Lung (tissue), 12 donors: ENCODE results near the gene NTRK3. TPM values are rescaled to one million over a fixed set of nuclear protein-coding genes. Genes with fewer than 3 reads are reported as not detected.

Source experiments
- ATAC-seq: fragments of 200-7000 bp; cut with Tn5 transposase; one replicate; pipeline ENCODE4 v1.9.1; 2020; ENCODE audit warnings: moderate number of reproducible peaks; ENCODE audit not compliant: insufficient read depth, low FRiP score
- DNase-seq, 3 donors: peaks; one replicate each; pipeline ENCODE4 v3.0.0-alpha.2; 2013 to 2017
- H3K27ac ChIP-seq, 2 donors: one replicate each; pipeline ENCODE4 v1.5.1; 2013; ENCODE audit warnings: mild to moderate bottlenecking in 2 of 2, moderate library complexity in 2 of 2, control low read depth in 1 of 2, inconsistent platforms in 1 of 2, low read depth in 1 of 2, low read length in 1 of 2
- H3K27me3 ChIP-seq, 3 donors: one replicate each; pipeline ENCODE4 v1.5.1; 2013; ENCODE audit warnings: low read length in 2 of 3; ENCODE audit not compliant: control insufficient read depth in 3 of 3, insufficient read depth in 3 of 3
- H3K36me3 ChIP-seq, 4 donors: one replicate each; pipeline ENCODE4 v1.5.1; 2013; ENCODE audit warnings: low read length in 4 of 4, mild to moderate bottlenecking in 1 of 4, moderate library complexity in 1 of 4; ENCODE audit not compliant: control insufficient read depth in 4 of 4, insufficient read depth in 4 of 4
- H3K4me1 ChIP-seq, 5 donors: one replicate each; pipeline ENCODE4 v1.5.1; 2013; ENCODE audit warnings: low read length in 5 of 5, mild to moderate bottlenecking in 2 of 5, moderate library complexity in 1 of 5; ENCODE audit not compliant: control insufficient read depth in 5 of 5, insufficient read depth in 5 of 5
- H3K4me3 ChIP-seq: one replicate; pipeline ENCODE4 v1.5.1; 2013; ENCODE audit warnings: mild to moderate bottlenecking, control low read depth, moderate library complexity
- H3K9ac ChIP-seq, 2 donors: one replicate each; pipeline ENCODE4 v1.5.1; 2013; ENCODE audit warnings: low read length in 2 of 2, control low read depth in 1 of 2; ENCODE audit not compliant: insufficient read depth in 1 of 2
- H3K9me3 ChIP-seq, 4 donors: one replicate each; pipeline ENCODE4 v1.5.1; 2013; ENCODE audit warnings: low read length in 3 of 4, mild to moderate bottlenecking in 1 of 4, moderate library complexity in 1 of 4; ENCODE audit not compliant: control insufficient read depth in 4 of 4, insufficient read depth in 3 of 4
- CTCF ChIP-seq: IDR thresholded peaks from 2 replicates; pipeline ENCODE4 v1.5.1; 2012; ENCODE audit warnings: mild to moderate bottlenecking; ENCODE audit errors: control extremely low read depth, extremely low read depth
- WGBS, 2 donors: extraction: QIAGEN DNeasy Blood & Tissue Kit; methylation state at CpG; one replicate each; pipeline ENCODE4 v1.1.7; 2013; 5-methylcytosine and 5-hydroxymethylcytosine counted together
- polyA plus RNA-seq, 2 donors: library from polyadenylated mRNA; stranded (reverse); fragments of 200-250 nt; gene quantifications; one replicate each; pipeline ENCODE4 v1.2.1, GENCODE V29; 2013
- total RNA-seq, 2 donors: library from RNA; depleted of rRNA in 1 of 2; stranded (reverse); fragments of >200 nt in 1 of 2; gene quantifications; one replicate each; pipeline ENCODE4 v1.2.1, GENCODE V29; 2014 to 2021
- donor health status: control.
- donor health status: control.
- donor health status: Bipolar disorder and iron deficiency.
- donor health status: healthy.
- donor health status: DM: yes; HTN: yes; CAD: no.

NTRK3 gene
- total and polyA plus RNA-seq, 4 donors, result 0.44 to 11.0 (median 4.2) TPM

DNA sequence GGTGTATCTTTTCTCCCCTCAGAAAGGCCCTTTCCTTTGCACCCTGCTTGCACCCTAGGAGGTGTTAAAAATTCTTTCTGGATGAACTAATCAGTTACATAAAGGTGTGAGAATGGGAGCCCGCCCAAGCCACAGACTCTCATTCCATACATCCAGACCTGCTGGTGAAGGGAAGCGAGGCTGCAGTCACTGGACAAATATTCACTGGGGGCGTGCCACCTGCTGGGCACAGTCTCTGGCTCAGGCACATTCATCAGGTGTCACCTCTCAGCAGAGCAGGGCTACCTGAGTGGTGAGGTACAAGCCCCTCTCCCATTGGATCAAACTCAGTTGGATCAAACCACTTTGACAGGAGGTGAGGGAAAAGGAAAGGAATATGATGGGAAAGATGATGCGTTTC, 52.0 kb downstream of the NTRK3 start:
- Histone ChIP-seq H3K27ac (no peak overlapping the region), H3K9ac (no peak overlapping the region), H3K9me3 (no peaks in the 10 kb centered on the region), H3K27me3 (no peaks in the 10 kb centered on the region), H3K4me3 (no peak overlapping the region), H3K4me1 (no peaks in the 10 kb centered on the region), H3K36me3 (no peaks in the 10 kb centered on the region)
- ATAC-seq (no peak), DNase-seq (no peak)
- no peak for TF ChIP-seq CTCF
- 77 to 91% methylated on average over 4 of the region's 4 CpGs for WGBS, 2 donors

DNA sequence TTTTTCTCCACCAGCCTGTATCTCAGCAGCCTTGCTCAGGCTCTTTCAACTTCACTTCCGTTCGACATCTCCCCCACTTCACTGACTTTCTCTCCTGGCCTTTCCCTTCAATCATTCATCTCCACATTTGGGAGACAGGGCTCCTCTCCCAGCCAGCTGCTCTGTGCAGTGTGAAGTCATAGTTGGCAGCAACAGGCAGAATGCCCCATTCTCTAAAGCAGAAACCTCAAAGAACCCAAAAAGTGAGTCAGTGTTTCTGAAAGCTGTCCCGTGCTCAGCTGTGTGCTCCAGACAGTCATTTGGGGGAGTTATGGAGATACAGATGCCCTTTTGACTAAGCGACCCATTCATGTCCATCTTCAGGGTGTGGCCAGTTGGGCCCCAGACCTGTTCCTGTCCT, 54.3 kb downstream of the NTRK3 start:
- no peak for TF ChIP-seq CTCF
- H3K4me1 ChIP-seq, result no peaks in the 10 kb centered on the region
- ATAC-seq, result no peak
- no peak overlapping the region for H3K27ac ChIP-seq
- no peaks in the 10 kb centered on the region for H3K9me3 ChIP-seq
- DNase-seq, result no peak
- H3K36me3 ChIP-seq, result no peaks in the 10 kb centered on the region
- no peak overlapping the region for H3K9ac ChIP-seq
- WGBS, 2 donors, result 62 to 92% methylated on average over 4 of the region's 4 CpGs
- H3K27me3 ChIP-seq, result peaks cover 0 to 3% (median 0%) of the 10 kb centered on the region in 3 donors
- H3K4me3 ChIP-seq, result no peak overlapping the region

DNA sequence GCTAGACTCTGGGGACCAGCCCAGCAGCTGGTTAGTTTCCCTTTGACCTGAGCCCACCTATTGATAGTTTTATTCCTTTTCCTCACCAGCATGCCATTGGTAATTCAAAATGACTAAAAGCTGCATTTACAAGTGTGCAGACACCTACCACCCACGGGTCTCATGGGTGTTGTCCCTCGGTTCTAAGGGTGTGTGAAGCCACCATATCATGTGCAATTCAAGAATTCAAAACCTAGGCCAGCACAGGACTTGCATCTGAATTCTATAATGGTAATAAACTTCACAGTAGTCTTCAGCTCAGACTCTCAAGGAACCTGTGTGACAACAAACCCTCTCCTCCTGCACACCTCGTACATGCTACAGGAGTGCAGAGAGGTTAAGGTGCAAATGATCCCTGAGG, 55.3 kb downstream of the NTRK3 start:
- 77 to 85% methylated on average over 3 of the region's 3 CpGs for WGBS, 2 donors
- ATAC-seq (no peak), DNase-seq (no peak)
- no peak for TF ChIP-seq CTCF
- Histone ChIP-seq H3K4me3 (no peak overlapping the region), H3K9me3 (no peaks in the 10 kb centered on the region), H3K27me3 (peaks cover 0 to 3% (median 0%) of the 10 kb centered on the region in 3 donors), H3K27ac (no peak overlapping the region), H3K36me3 (no peaks in the 10 kb centered on the region), H3K9ac (no peak overlapping the region), H3K4me1 (no peaks in the 10 kb centered on the region)

DNA sequence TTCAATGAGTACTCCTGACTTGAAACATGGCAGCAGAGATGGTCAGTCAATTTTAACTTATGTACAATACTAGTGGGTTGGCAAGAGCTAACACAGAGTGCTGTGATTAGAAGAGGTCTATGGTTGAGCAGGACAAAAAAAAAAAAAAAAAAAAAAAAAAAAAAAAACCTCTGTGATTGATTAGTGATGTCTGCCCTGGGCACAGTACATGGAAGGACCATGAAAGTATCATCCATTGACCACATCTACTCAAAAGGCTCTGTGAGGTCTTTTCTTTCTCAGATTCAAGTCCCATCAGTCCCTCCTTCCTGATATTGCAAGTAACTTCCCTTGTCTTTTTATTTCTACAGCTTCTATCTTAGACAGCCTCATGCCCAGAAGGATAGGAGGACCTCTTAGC, 59.6 kb downstream of the NTRK3 start:
- H3K4me1 ChIP-seq, result no peaks in the 10 kb centered on the region
- ATAC-seq (no peak), DNase-seq (no peak)
- no peaks in the 10 kb centered on the region for H3K36me3 ChIP-seq
- TF ChIP-seq CTCF, result no peak
- H3K9me3 ChIP-seq, result no peaks in the 10 kb centered on the region
- no peak overlapping the region for H3K27ac ChIP-seq
- no peak overlapping the region for H3K4me3 ChIP-seq
- peaks cover 0 to 3% (median 0%) of the 10 kb centered on the region in 3 donors for H3K27me3 ChIP-seq
- H3K9ac ChIP-seq, result no peak overlapping the region
